Mucosa of descending colon (tissue), 3 donors: ENCODE data around the gene HOXD3. TPM values are rescaled to one million over a fixed set of nuclear protein-coding genes. Genes with fewer than 3 reads are reported as not detected.

Experiments used
- ATAC-seq: fragments of 200-7000 bp; cut with Tn5 transposase; one replicate; pipeline ENCODE4 v1.9.1; 2020; ENCODE audit warnings: mild to moderate bottlenecking, moderate library complexity
- DNase-seq, 3 donors: peaks; one replicate each; pipeline ENCODE4 v3.0.0-alpha.2; 2020
- H3K36me3 ChIP-seq: fragments of 200-600 bp; one replicate; pipeline ENCODE4 v1.8.0; 2021; ENCODE audit warnings: low read depth, mild to moderate bottlenecking
- H3K4me1 ChIP-seq: fragments of 200-600 bp; one replicate; pipeline ENCODE4 v1.8.0; 2021; ENCODE audit warnings: low read depth, mild to moderate bottlenecking
- H3K4me3 ChIP-seq: fragments of 200-600 bp; one replicate; pipeline ENCODE4 v1.8.0; 2021; ENCODE audit warnings: mild to moderate bottlenecking
- H3K9me3 ChIP-seq: fragments of 200-600 bp; one replicate; pipeline ENCODE4 v1.8.0; 2021; ENCODE audit warnings: mild to moderate bottlenecking
- intact Hi-C, 2 donors: fragments of 100-400 bp; cut with DNase I in 1 of 2; cut with micrococcal nuclease in 1 of 2; formaldehyde crosslinking; loops; one replicate each; pipeline versions ENCODE4 v1.11.0 to v1.11.1; 2022; cut with DNase I, micrococcal nuclease
- long read RNA-seq, 2 donors: library from polyadenylated mRNA; unstranded; transcript quantifications; one replicate each; pipeline ENCODE4 v2.0.0, GENCODE V29; 2019 to 2021
- total RNA-seq, 3 donors: library from RNA; stranded (reverse); fragmentation: NEBNext Ultra II Directional in 2 of 3; extraction: Animal tissue kit (Norgen Biotek cat#: 25700) in 2 of 3; gene quantifications; one replicate each; pipeline versions ENCODE4 v1.2.1 to v1.2.4, GENCODE V29; 2021 to 2023
- TF ChIP-seq, protein P1 (sequence below): fragments of 200-600 bp; IDR thresholded peaks from one replicate; pipeline ENCODE4 v1.8.0; 2022; ENCODE audit warnings: antibody characterized with exemption, mild to moderate bottlenecking
- donor health status: DM: no; HTN: no; CAD: no; lungs with moderate emphysema.
- donor health status: DM: no; HTN: no; CAD: no.
- donor health status: DM: no; HTN: yes; CAD: no.

The HOXD3 gene
- total RNA-seq = 1 to 10 TPM; 5.8 to 7.0 (median 6.0) TPM
- long read RNA-seq, donor 1, partial matches to known transcripts = 0 of 2 reads
- long read RNA-seq, donor 1, other reads (novel, unspliced or antisense) = 2 of 2 reads
- long read RNA-seq, donor 2, partial matches to known transcripts = 1 of 1 reads
- long read RNA-seq, donor 2, other reads (novel, unspliced or antisense) = 0 of 1 reads

DNA sequence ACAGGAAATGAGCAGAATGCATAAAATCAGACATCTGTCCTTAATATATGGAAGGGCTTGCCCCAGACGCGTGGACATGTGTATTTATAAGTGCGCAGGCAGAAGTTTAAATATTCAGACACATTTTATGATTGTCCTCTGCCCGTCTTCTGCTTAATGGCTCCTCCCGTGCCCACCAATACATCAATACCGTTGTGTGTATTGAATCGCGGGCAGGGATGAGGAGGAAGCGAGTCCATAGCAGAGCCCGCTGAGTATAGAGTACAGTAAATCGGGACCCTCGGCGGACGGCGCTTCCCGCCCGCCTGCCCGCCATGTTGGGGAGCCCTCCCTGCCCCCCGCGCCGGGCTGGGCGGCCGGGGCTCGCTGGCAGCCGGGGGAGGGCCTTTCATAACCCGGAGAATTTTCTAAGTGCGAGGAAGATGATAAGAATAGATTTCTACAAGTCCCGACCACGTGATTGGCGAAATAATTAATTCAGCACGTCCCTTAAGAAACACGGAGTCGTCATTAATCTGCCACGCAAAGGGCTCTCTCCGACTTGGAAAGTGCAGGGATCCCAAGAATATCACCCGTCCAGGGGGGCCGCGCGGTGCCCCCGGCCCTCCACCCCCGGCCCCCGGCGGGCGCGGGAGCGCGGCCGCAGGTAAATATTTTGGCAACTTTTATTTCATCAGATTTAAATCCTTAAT is at the start of gene HOXD3:
HOXD3 (plus strand) TSS at position 501 of the 692 bp plus-strand sequence. CDS start 11,808 bp downstream, outside the sequence.
- TF ChIP-seq, protein P1, sequence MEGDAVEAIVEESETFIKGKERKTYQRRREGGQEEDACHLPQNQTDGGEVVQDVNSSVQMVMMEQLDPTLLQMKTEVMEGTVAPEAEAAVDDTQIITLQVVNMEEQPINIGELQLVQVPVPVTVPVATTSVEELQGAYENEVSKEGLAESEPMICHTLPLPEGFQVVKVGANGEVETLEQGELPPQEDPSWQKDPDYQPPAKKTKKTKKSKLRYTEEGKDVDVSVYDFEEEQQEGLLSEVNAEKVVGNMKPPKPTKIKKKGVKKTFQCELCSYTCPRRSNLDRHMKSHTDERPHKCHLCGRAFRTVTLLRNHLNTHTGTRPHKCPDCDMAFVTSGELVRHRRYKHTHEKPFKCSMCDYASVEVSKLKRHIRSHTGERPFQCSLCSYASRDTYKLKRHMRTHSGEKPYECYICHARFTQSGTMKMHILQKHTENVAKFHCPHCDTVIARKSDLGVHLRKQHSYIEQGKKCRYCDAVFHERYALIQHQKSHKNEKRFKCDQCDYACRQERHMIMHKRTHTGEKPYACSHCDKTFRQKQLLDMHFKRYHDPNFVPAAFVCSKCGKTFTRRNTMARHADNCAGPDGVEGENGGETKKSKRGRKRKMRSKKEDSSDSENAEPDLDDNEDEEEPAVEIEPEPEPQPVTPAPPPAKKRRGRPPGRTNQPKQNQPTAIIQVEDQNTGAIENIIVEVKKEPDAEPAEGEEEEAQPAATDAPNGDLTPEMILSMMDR = no peak
- H3K4me1 ChIP-seq = peaks cover 15% of the 10 kb centered on the region

DNA sequence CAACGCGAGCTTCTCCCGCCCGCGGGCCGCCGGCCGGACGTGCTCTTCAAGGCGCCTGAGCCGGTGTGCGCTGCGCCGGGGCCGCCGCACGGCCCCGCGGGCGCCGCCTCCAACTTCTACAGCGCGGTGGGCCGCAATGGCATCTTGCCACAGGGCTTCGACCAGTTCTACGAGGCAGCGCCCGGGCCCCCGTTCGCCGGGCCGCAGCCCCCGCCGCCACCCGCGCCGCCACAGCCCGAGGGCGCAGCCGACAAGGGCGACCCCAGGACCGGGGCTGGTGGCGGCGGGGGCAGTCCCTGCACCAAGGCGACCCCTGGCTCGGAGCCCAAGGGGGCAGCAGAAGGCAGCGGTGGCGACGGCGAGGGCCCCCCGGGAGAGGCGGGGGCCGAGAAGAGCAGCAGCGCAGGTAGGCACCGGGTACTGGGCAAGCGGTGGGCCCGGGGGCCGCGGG is 49.4 kb upstream of the HOXD3 start:
- H3K9me3 ChIP-seq = no peaks in the 10 kb centered on the region
- H3K4me1 ChIP-seq = peaks cover 23% of the 10 kb centered on the region
- DNase-seq = peak in 1 of 3 donors; percentile 34
- TF ChIP-seq, protein P1 = no peak
- intact Hi-C loops = no loop called here
- H3K4me3 ChIP-seq = no peak overlapping the region
- H3K36me3 ChIP-seq = no peaks in the 10 kb centered on the region
- ATAC-seq = no peak

More for the DNA sequence above, at the start of gene HOXD3:
- intact Hi-C loops = no loop called here
- H3K9me3 ChIP-seq = no peaks in the 10 kb centered on the region
- no peak within 1 kb of the TSS for H3K4me3 ChIP-seq
- ATAC-seq (no peak), DNase-seq (no peak)
- no peaks in the 10 kb centered on the region for H3K36me3 ChIP-seq

DNA sequence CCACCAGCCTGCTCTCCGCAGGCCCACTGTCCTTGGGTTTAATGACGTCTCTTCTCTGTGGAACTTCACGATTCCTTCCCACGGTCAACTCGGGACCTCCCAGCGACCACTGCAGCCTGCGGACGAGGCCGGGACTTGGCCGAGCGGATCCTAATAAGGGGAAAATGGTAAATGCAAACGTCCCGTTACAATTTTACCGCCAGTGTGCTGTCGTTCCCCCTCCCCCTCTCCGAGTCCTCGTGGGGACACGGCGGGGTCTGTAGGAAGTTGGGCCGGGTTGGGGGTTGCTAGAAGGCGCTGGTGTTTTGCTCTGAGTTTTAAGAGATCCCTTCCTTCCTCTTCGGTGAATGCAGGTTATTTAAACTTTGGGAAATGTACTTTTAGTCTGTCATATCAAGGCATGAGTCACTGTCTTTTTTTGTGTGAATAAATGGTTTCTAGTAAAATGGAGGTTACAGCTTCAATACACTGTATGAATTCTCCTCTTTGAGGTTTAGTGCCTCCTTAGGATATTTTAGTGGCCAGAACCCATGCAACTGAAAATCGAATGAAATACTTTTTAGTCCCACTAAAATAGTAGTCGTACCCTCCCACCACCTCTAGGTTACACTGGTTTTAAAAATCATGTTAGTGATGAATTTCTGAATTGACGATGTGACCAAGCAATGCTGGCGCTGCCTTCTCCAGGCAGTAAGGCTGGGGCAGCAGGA is 47.8 kb upstream of the HOXD3 start:
- H3K9me3 ChIP-seq = no peaks in the 10 kb centered on the region

DNA sequence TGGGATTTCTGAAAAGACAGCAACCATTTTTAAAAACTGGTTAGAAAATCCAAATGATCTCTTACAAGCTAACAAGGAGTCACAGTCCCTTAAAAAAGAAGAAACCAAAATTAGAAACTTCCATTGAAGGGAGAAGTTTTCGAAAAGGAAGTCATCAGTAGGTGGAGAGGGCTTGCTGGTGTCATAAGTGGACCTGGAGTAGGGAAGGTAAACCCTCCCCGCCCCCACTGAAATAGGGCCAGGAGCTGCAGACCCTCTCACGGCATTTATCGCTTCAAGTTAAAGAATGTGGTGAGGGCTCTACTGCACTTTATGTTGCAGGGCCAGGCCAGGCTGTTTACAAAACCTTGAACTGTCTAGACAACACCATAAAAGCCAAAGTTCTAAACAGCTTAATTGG is 47.2 kb upstream of the HOXD3 start:
- Histone ChIP-seq H3K4me3 (no peak overlapping the region), H3K4me1 (peaks cover 18% of the 10 kb centered on the region), H3K9me3 (no peaks in the 10 kb centered on the region), H3K36me3 (no peaks in the 10 kb centered on the region)
- TF ChIP-seq, protein P1 = no peak
- ATAC-seq (no peak), DNase-seq (no peak)
- intact Hi-C loops = no loop called here

More for the DNA sequence above, 47.8 kb upstream of the HOXD3 start:
- no peak overlapping the region for H3K4me3 ChIP-seq
- TF ChIP-seq, protein P1 = no peak
- no peak for ATAC-seq
- intact Hi-C loops = no loop called here
- no peaks in the 10 kb centered on the region for H3K36me3 ChIP-seq
- peak in 1 of 3 donors; percentile 18 for DNase-seq
- peaks cover 23% of the 10 kb centered on the region for H3K4me1 ChIP-seq

DNA sequence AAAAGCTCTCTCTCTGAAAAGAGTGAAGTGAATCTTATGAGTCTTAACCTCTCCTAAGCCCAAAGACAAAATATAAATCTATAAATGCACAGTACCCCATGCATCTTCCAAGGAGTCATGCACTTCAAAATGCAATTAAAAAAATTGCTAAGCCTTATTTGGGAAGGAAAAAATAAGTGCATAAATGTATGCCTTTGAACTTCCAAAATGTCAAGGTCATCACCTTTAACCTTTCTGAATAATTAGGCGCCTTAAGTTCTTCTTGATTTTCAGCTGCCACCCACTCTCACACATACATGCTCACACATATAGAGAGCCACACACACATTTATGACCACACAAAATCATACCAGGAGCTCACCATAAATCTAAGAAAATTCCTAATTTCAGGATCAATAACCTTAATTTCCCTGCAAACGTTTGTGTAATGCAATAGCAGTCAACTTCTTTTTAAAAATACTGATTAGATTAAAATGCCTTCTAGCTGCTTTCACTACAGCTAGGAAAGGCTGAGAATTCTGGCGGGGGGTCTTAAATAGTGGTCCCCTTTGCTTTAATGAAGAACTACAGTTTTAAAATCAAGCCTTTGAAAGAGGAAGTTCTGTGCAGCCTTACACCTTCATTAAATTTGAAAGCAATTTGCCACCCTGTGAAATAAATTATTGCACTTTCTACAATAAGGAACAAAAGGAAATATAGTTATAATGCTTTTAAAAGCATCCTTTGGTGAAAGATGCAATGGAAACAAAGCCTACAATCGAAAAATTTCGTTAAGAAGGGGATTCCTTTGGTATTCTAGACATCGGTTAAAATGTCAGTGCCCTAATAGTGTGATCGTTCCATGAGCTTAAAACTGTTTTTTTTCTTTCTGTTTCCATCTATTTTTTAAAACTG is 46.4 kb upstream of the HOXD3 start:
- Histone ChIP-seq H3K4me3 (no peak overlapping the region), H3K4me1 (peaks cover 19% of the 10 kb centered on the region), H3K36me3 (no peaks in the 10 kb centered on the region), H3K9me3 (no peaks in the 10 kb centered on the region)
- TF ChIP-seq, protein P1 = no peak
- ATAC-seq = no peak
- intact Hi-C loops = no loop called here
- no peak for DNase-seq
